ENCODE measurements around the gene AK5.

The AK5 gene

DNA sequence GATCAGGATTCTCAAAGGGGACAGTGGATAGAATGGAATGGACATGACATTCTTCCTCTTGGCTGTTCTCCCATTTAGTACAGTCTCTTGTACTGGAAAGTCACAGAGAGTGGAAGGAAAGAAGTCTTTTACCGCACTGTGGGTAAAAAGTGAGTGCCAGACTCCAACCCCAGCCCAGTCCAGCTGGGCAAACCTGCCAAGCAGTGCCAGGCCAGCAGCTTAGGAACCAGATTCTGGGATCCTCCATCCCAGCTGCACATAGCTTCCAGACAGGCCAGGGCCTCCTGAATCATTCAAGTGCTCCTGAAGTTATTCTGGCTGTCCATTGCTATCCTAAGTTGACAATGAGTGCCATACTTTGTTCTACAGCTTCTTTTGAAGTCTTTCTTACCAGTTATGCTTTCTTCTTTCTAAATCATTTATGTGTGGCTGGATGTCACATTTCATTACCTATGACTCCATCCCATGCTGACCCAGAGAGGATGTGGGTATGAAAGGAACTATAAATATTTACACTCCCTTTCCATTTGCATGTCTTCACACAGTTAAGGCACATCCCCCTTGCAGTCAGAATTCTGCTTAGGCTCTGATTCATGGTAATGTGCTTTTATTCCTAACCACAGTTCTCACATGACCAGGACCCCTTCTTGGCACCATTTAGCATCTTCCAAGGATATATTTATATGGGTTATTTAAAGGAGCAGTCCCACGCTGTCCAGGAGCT lies 88.9 kb downstream of the AK5 start:
- H3K27me3 ChIP-seq (ENCODE audit: control insufficient read depth, low read length), result no peaks in the 10 kb centered on the region
- no peak overlapping the region for H3K27ac ChIP-seq (ENCODE audit: low read depth, low read length)
- H3K4me2 ChIP-seq (ENCODE audit: low read length), result no peak overlapping the region
- no peaks in the 10 kb centered on the region for H3K9me3 ChIP-seq (ENCODE audit: control insufficient read depth, insufficient read depth, low read length)
- no peaks in the 10 kb centered on the region for H3K79me2 ChIP-seq (ENCODE audit: control insufficient read depth, low read length)
- no peaks in the 10 kb centered on the region for H3K36me3 ChIP-seq (ENCODE audit: control insufficient read depth, low read length)
- TF ChIP-seq CTCF (IDR thresholded peaks at IDR 0.05; ENCODE audit: low read depth, low read length, poor library complexity, severe bottlenecking) (no peak), EZH2phosphoT487 (IDR thresholded peaks at IDR 0.05; ENCODE audit: borderline replicate concordance, low read length) (no peak)
- H3K9me2 ChIP-seq (replicated peaks; ENCODE audit: control insufficient read depth, low read length), result no peaks in the 10 kb centered on the region
- no peaks in the 10 kb centered on the region for H3K4me1 ChIP-seq (ENCODE audit: control insufficient read depth, low read length)
- H3F3A ChIP-seq (ENCODE audit: control insufficient read depth, insufficient read depth), result no peaks in the 10 kb centered on the region
- no peak overlapping the region for H3K4me3 ChIP-seq (ENCODE audit: low read length)
- H4K20me1 ChIP-seq (ENCODE audit: control insufficient read depth, insufficient read depth, low read depth, low read length), result no peaks in the 10 kb centered on the region

DNA sequence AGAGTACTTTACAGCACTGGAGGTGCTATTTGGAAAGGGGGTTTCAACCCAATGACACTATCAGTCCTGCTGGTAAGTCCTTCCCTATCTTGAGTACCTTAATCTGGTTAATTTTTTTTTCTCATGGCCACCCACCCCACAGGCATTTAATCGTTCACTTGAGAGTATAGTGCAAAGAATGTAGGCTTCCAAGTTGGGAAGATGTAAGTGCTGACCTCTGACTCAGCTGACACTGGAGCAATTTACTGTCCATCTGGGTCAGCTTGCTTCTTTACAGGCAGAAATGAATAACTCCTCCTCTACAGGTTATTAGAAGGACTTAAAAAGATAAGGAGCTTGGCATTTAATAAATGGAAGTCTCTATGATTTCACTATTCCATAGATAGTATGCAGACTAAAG lies 89.6 kb downstream of the AK5 start:
- no peaks in the 10 kb centered on the region for H3K36me3 ChIP-seq (ENCODE audit: control insufficient read depth, low read length)
- TF ChIP-seq CTCF (IDR thresholded peaks at IDR 0.05; ENCODE audit: low read depth, low read length, poor library complexity, severe bottlenecking), result no peak
- H3F3A ChIP-seq (ENCODE audit: control insufficient read depth, insufficient read depth), result no peaks in the 10 kb centered on the region
- no peaks in the 10 kb centered on the region for H4K20me1 ChIP-seq (ENCODE audit: control insufficient read depth, insufficient read depth, low read depth, low read length)
- H3K4me3 ChIP-seq (ENCODE audit: low read length), result no peak overlapping the region
- no peaks in the 10 kb centered on the region for H3K27me3 ChIP-seq (ENCODE audit: control insufficient read depth, low read length)
- H3K79me2 ChIP-seq (ENCODE audit: control insufficient read depth, low read length), result no peaks in the 10 kb centered on the region
- no peaks in the 10 kb centered on the region for H3K9me2 ChIP-seq (replicated peaks; ENCODE audit: control insufficient read depth, low read length)
- H3K9me3 ChIP-seq (ENCODE audit: control insufficient read depth, insufficient read depth, low read length), result no peaks in the 10 kb centered on the region
- no peak overlapping the region for H3K4me2 ChIP-seq (ENCODE audit: low read length)
- no peaks in the 10 kb centered on the region for H3K4me1 ChIP-seq (ENCODE audit: control insufficient read depth, low read length)
- H3K27ac ChIP-seq (ENCODE audit: low read depth, low read length), result no peak overlapping the region

DNA sequence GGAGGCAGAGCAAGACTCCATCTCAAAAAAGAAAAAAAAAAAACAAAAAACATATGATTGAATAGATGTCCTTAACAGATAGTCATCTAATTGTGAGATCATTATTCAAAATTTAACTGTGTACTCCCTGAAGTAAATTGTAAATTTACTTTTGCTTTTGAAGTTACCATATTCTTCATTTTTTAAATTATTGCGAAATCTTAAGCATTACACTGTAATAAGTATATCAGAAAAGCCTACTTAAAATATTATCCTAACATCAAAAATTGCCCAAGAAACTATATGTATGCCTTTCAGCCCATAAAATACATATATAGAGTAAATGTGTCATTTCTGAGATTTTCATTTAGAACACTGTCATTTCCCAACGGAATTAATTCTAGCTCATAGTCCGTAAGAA lies 91.9 kb downstream of the AK5 start:
- H3K4me1 ChIP-seq (ENCODE audit: control insufficient read depth, low read length), result no peaks in the 10 kb centered on the region
- H3K79me2 ChIP-seq (ENCODE audit: control insufficient read depth, low read length), result no peaks in the 10 kb centered on the region
- H3K4me2 ChIP-seq (ENCODE audit: low read length), result no peak overlapping the region
- TF ChIP-seq CTCF (IDR thresholded peaks at IDR 0.05; ENCODE audit: low read depth, low read length, poor library complexity, severe bottlenecking) (no peak), EZH2phosphoT487 (IDR thresholded peaks at IDR 0.05; ENCODE audit: borderline replicate concordance, low read length) (no peak)
- no peaks in the 10 kb centered on the region for H3K9me3 ChIP-seq (ENCODE audit: control insufficient read depth, insufficient read depth, low read length)
- H3K36me3 ChIP-seq (ENCODE audit: control insufficient read depth, low read length), result no peaks in the 10 kb centered on the region
- no peak overlapping the region for H3K27ac ChIP-seq (ENCODE audit: low read depth, low read length)
- no peaks in the 10 kb centered on the region for H4K20me1 ChIP-seq (ENCODE audit: control insufficient read depth, insufficient read depth, low read depth, low read length)
- H3K4me3 ChIP-seq (ENCODE audit: low read length), result no peak overlapping the region
- peaks cover under 1% of the 10 kb centered on the region; the same call in 1 of the 2 replicates for H3K27me3 ChIP-seq (ENCODE audit: control insufficient read depth, low read length)
- H3K9me2 ChIP-seq (replicated peaks; ENCODE audit: control insufficient read depth, low read length), result no peaks in the 10 kb centered on the region
- H3F3A ChIP-seq (ENCODE audit: control insufficient read depth, insufficient read depth), result no peaks in the 10 kb centered on the region
